Measurements from ENCODE around the gene FBXO8.
"Not testable (repeated sequence)": the region's sequence is repeated elsewhere in the genome, so short reads cannot be mapped to it uniquely, and the experiment has no call there.

The FBXO8 gene

GRCh38 chr4:174282836-174283506 lies 496 bp downstream of the FBXO8 start:
- peak; percentile 84 for DNase-seq

- no peak for DNase-seq
Measured at GRCh38 chr4:174281901-174282300, 1.6 kb downstream of the FBXO8 start.

- no peak for DNase-seq
Measured at GRCh38 chr4:174281182-174281737, 2.2 kb downstream of the FBXO8 start.

- DNase-seq = no peak
Measured at GRCh38 chr4:174279433-174280155, 3.9 kb downstream of the FBXO8 start.

- peak; percentile 36 for DNase-seq
Measured at GRCh38 chr4:174278467-174278866, 5.0 kb downstream of the FBXO8 start.

- no peak for DNase-seq
Measured at GRCh38 chr4:174277433-174277832, 6.0 kb downstream of the FBXO8 start.

GRCh38 chr4:174275101-174275500 lies 8.4 kb downstream of the FBXO8 start:
- DNase-seq = no peak

- no peak for DNase-seq
Measured at GRCh38 chr4:174274436-174274835, 9.0 kb downstream of the FBXO8 start.

- no peak for DNase-seq
Measured at GRCh38 chr4:174273930-174274329, 9.5 kb downstream of the FBXO8 start.

- DNase-seq = no peak
Measured at GRCh38 chr4:174266416-174266815, 17.1 kb downstream of the FBXO8 start.

- DNase-seq = no peak
Measured at GRCh38 chr4:174265916-174266315, 17.6 kb downstream of the FBXO8 start.

- no peak for DNase-seq
Measured at GRCh38 chr4:174263445-174263736, 20.1 kb downstream of the FBXO8 start.

- no peak for DNase-seq
Measured at GRCh38 chr4:174262624-174263444, 20.6 kb downstream of the FBXO8 start.

- not testable (repeated sequence) for DNase-seq
Measured at GRCh38 chr4:174261432-174261831, 22.0 kb downstream of the FBXO8 start.

GRCh38 chr4:174260099-174260498 lies 23.4 kb downstream of the FBXO8 start:
- no peak for DNase-seq

GRCh38 chr4:174259580-174259979 lies 23.9 kb downstream of the FBXO8 start:
- no peak for DNase-seq

- DNase-seq = no peak
Measured at GRCh38 chr4:174256277-174256713, 27.2 kb downstream of the FBXO8 start.

- no peak for DNase-seq
Measured at GRCh38 chr4:174255786-174256185, 27.7 kb downstream of the FBXO8 start.

GRCh38 chr4:174255374-174255773 lies 28.1 kb downstream of the FBXO8 start:
- no peak for DNase-seq

GRCh38 chr4:174254613-174255012 lies 28.9 kb downstream of the FBXO8 start:
- no peak for DNase-seq

- DNase-seq = no peak
Measured at GRCh38 chr4:174252412-174252811, 31.1 kb downstream of the FBXO8 start.

GRCh38 chr4:174248407-174248806 lies 35.1 kb downstream of the FBXO8 start:
- DNase-seq = no peak

- DNase-seq = no peak
Measured at GRCh38 chr4:174245714-174246113, 37.8 kb downstream of the FBXO8 start.

GRCh38 chr4:174244441-174244840 lies 39.0 kb downstream of the FBXO8 start:
- DNase-seq = no peak
